Transverse colon (tissue), 4 donors: ENCODE data around the gene KCTD1. TPM values are rescaled to one million over a fixed set of nuclear protein-coding genes. Genes with fewer than 3 reads are reported as not detected.

Source experiments
- DNase-seq: peaks from one replicate; pipeline ENCODE4 v3.0.0-alpha.2; 2019
- H3K27ac ChIP-seq, 4 donors: fragments of 200-600 bp; sonication (generic); 2 replicates each; pipeline ENCODE4 v1.5.1; 2016 to 2018; ENCODE audit warnings: inconsistent platforms in 4 of 4
- H3K27me3 ChIP-seq: fragments of 200-600 bp; sonication (generic); 2 replicates; pipeline ENCODE4 v1.5.1; 2017; ENCODE audit warnings: inconsistent platforms
- H3K36me3 ChIP-seq, 4 donors: fragments of 200-600 bp; sonication (generic); 2 replicates each; pipeline ENCODE4 v1.5.1; 2017 to 2019; ENCODE audit warnings: inconsistent platforms in 4 of 4
- H3K4me1 ChIP-seq, 4 donors: fragments of 200-600 bp; sonication (generic); 2 replicates each; pipeline ENCODE4 v1.5.1; 2017 to 2020; ENCODE audit warnings: inconsistent platforms in 4 of 4
- H3K4me3 ChIP-seq, 4 donors: fragments of 200-600 bp; sonication (generic); 1 replicate in 1 of 4; 2 replicates in 3 of 4; pipeline versions ENCODE4 v1.5.1 to v1.6.1; 2017 to 2019; ENCODE audit warnings: inconsistent platforms in 4 of 4
- H3K9me3 ChIP-seq, 2 donors: fragments of 200-600 bp; sonication (generic); 2 replicates each; pipeline ENCODE4 v1.5.1; 2017 to 2019; ENCODE audit warnings: inconsistent platforms in 2 of 2
- EP300 ChIP-seq: sonication (generic); formaldehyde crosslinking; IDR thresholded peaks from one replicate; pipeline ENCODE4 v1.6.1; 2017; ENCODE audit warnings: antibody characterized with exemption, low read depth
- POLR2A ChIP-seq: fragments of 450-650 bp; IDR thresholded peaks from one replicate; pipeline ENCODE4 v1.6.1; 2016; ENCODE audit warnings: antibody characterized with exemption, mild to moderate bottlenecking, moderate library complexity
- POLR2AphosphoS5 ChIP-seq, 3 donors: sonication (generic); formaldehyde crosslinking; IDR thresholded peaks; one replicate each; pipeline ENCODE4 v1.6.1; 2016; ENCODE audit warnings: antibody characterized with exemption in 3 of 3
- WGBS, 2 donors: methylation state at CpG; one replicate each; pipeline ENCODE4 v1.1.5; 2018; ENCODE audit warnings: low coverage in 1 of 2; 5-methylcytosine and 5-hydroxymethylcytosine counted together
- in situ Hi-C, 4 donors: fragments of 200-750 bp; cut with MboI; loops; one replicate each; pipeline versions ENCODE4 v1.15.0 to v1.15.1; 2017; ENCODE audit warnings: low sequenced_read_pairs in 3 of 4, low pct_ligation_motif_present in 1 of 4, low pct_unique_long_range_greater_than_20kb in 1 of 4
- intact Hi-C: fragments of 100-400 bp; cut with DNase I; formaldehyde crosslinking; loops from one replicate; pipeline ENCODE4 v1.15.1; 2023; ENCODE audit warnings: low total_unique reads
- total RNA-seq, 4 donors: library from RNA; depleted of rRNA; stranded (reverse); fragments of >200 nt; gene quantifications; one replicate each; pipeline ENCODE4 v1.1.0, GENCODE V29; 2016
- TF ChIP-seq, protein P1 (sequence below), 5 experiments: fragments of 200-600 bp in 3 of 5; fragments of 450-650 bp in 2 of 5; sonication (generic) in 3 of 5; IDR thresholded peaks; 1 replicate in 2 of 5; 2 replicates in 3 of 5; pipeline ENCODE4 v1.5.1; 2016 to 2017; ENCODE audit warnings: antibody characterized with exemption in 5 of 5, inconsistent platforms in 3 of 5, mild to moderate bottlenecking in 2 of 5, moderate library complexity in 1 of 5

KCTD1 gene
- total RNA-seq, 4 donors from 2014 or later, result 9.0 to 42.3 (median 13.5) TPM

DNA sequence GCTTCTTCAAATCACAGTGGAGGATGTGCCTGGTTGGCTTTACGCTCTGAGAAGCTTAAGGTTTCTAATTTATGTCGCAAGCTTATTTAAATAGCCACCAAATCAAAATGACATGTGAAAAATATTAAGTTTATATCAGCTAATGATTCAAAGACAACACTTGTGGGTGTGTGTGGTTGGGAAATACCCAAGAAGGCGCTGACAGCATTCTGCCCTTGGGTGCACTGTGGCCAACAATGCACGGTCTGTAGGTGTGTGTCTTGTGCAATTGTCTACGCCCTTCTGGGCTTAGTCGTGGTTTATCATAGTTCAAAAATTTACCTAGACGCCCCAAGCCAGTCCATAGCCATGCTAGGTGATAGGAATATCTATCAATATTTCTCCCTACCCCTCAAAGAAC is 60.9 kb downstream of the KCTD1 start:
- in situ Hi-C loops, result no loop called here
- no peaks in the 10 kb centered on the region for H3K4me1 ChIP-seq
- no peaks in the 10 kb centered on the region for H3K9me3 ChIP-seq
- no peak overlapping the region for H3K4me3 ChIP-seq
- no peak overlapping the region for H3K27ac ChIP-seq
- no peaks in the 10 kb centered on the region for H3K36me3 ChIP-seq
- intact Hi-C loops, result no loop called here
- TF ChIP-seq, protein P1, sequence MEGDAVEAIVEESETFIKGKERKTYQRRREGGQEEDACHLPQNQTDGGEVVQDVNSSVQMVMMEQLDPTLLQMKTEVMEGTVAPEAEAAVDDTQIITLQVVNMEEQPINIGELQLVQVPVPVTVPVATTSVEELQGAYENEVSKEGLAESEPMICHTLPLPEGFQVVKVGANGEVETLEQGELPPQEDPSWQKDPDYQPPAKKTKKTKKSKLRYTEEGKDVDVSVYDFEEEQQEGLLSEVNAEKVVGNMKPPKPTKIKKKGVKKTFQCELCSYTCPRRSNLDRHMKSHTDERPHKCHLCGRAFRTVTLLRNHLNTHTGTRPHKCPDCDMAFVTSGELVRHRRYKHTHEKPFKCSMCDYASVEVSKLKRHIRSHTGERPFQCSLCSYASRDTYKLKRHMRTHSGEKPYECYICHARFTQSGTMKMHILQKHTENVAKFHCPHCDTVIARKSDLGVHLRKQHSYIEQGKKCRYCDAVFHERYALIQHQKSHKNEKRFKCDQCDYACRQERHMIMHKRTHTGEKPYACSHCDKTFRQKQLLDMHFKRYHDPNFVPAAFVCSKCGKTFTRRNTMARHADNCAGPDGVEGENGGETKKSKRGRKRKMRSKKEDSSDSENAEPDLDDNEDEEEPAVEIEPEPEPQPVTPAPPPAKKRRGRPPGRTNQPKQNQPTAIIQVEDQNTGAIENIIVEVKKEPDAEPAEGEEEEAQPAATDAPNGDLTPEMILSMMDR (IDR thresholded peaks at IDR 0.05), result no peak
- TF ChIP-seq POLR2A (no peak), POLR2AphosphoS5 (IDR thresholded peaks at IDR 0.05) (no peak), EP300 (no peak)
- 66 to 77% methylated on average over 6 to 7 of the region's 7 CpGs for WGBS, 2 donors
- no peak for DNase-seq
- H3K27me3 ChIP-seq, result no peaks in the 10 kb centered on the region

DNA sequence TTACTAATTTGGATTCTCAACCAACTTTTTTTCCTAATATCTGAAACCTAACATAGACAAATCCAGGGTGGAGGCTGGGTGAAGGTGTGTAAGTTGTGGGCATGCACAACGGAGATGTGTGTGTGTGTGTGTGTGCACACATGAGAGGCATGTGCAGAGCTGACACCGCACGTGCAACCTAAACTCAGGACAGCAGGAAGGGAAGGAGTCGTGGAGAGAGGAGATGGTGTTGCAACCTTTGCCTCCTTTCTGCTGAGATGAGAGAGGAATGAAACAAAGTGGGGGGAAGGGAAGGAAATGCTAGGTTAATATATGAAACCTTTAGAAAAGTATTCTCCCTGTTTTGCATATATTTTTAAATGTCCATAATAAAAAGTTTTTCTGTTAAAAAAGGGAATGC is 64.7 kb downstream of the KCTD1 start:
- Histone ChIP-seq H3K4me1 (peaks cover 0 to 4% (median 2%) of the 10 kb centered on the region in 4 donors), H3K27me3 (no peaks in the 10 kb centered on the region), H3K9me3 (no peaks in the 10 kb centered on the region), H3K36me3 (no peaks in the 10 kb centered on the region), H3K4me3 (no peak overlapping the region), H3K27ac (no peak overlapping the region)
- intact Hi-C loops (no loop called here), in situ Hi-C loops (no loop called here)
- 88% methylated on average over 4 of the region's 4 CpGs; no CpG with 5 or more reads in 1 of the 2 donors for WGBS, 2 donors
- no peak for DNase-seq
- TF ChIP-seq, protein P1 (IDR thresholded peaks at IDR 0.05), result no peak
- TF ChIP-seq POLR2AphosphoS5 (IDR thresholded peaks at IDR 0.05) (no peak), EP300 (no peak), POLR2A (no peak)

DNA sequence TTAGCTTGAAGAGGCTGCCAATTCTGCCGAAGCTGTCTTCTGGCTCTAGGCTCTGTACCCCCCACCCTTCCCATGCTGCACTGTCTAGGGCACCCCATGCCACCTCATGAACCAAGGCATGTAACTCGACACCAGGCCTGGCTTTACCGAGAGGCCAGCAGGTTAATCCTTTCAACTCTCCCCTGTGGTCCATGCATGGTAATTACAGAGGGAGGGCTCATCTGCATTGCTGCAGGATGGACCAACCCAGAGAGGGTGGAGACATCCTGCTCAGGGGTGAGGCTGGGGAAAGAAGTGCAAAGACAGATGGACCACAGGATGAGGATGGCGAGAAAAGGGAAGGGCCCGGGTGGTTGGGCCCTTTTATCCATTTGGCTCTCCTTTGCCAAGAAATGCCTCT is 65.8 kb downstream of the KCTD1 start:
- intact Hi-C loops (no loop called here), in situ Hi-C loops (no loop called here)
- no peak for DNase-seq
- Histone ChIP-seq H3K27me3 (no peaks in the 10 kb centered on the region), H3K36me3 (no peaks in the 10 kb centered on the region), H3K27ac (no peak overlapping the region), H3K4me3 (no peak overlapping the region), H3K4me1 (peaks cover 0 to 4% (median 2%) of the 10 kb centered on the region in 4 donors), H3K9me3 (no peaks in the 10 kb centered on the region)
- TF ChIP-seq, protein P1 (IDR thresholded peaks at IDR 0.05), result no peak
- TF ChIP-seq POLR2A, result no peak
- 60 to 65% methylated on average over 3 to 5 of the region's 5 CpGs for WGBS, 2 donors

DNA sequence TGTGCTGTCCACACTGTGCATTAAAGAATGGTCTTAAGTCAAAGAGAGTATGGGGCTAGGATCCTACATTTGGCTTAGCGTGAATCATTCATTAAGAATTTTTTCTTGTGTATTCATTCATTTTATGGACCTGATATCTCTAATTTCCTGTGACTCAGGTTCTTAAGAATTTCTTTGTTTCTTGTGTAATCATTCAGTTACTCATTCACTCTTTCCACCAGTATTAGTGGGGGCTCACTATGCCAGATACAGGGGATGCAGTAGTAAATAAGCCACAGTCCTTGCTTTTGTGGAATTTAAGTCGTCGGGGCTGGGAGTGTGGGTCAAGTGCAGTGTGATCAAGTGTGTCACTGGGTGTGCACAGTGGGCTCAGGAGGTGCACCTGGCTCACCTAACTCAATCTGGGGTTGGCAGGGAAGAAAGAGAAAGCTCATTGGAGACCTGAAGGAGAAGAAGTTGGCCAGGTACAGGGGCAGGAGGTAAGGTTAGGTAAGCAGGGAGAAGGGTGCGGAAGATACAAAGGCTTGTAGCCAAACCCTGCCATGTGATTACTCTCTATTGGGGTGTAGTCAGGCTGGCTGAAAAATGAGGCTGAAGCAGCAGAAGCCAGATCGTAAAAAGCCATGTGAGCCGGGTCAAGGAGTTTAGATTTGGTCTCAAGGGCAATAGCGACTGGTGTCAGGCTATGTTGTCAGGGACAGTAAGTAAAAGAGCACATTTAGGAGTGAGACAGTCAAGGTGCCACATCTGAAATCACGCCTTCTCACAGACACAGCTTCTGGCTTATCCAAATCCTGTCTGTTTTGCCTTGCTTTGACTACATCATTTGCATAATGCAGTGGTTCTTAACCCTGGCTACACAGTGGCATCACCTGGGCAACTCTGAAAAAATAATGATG is 67.2 kb downstream of the KCTD1 start:
- Histone ChIP-seq H3K27me3 (no peaks in the 10 kb centered on the region), H3K4me1 (peaks cover 0 to 4% (median 2%) of the 10 kb centered on the region in 4 donors), H3K27ac (no peak overlapping the region), H3K36me3 (no peaks in the 10 kb centered on the region), H3K4me3 (no peak overlapping the region), H3K9me3 (no peaks in the 10 kb centered on the region)
- in situ Hi-C loops (no loop called here), intact Hi-C loops (no loop called here)
- WGBS, 2 donors, result 82 to 84% methylated on average over 6 to 8 of the region's 8 CpGs
- no peak for TF ChIP-seq POLR2A
- no peak for TF ChIP-seq POLR2AphosphoS5 (IDR thresholded peaks at IDR 0.05)
- TF ChIP-seq, protein P1 (IDR thresholded peaks at IDR 0.05), result no peak
- no peak for TF ChIP-seq EP300
- no peak for DNase-seq
